Measurements from ENCODE around the gene GCN1. TPM values are rescaled to one million over a fixed set of nuclear protein-coding genes. Genes with fewer than 3 reads are reported as not detected.

Gene GCN1
- total RNA-seq, result 118 and 131 TPM in 2 replicates

GRCh38 chr12:120194534-120195395 lies at the start of gene GCN1:
Gene GCN1, minus strand, starts transcription at chr12:120194715. Its CDS starts 18 bp downstream, at chr12:120194697.

GRCh38 chr12:120116441-120116791 lies 78.1 kb downstream of the GCN1 start, which contains the start of gene RAB35:
Gene RAB35, minus strand, starts transcription at chr12:120116753. Its CDS starts 103 bp downstream, at chr12:120116650.

Other genes with a start within 250 kb of the GCN1 start
- gene BICDL1, start 205.5 kb downstream of the GCN1 start, total RNA-seq, result 0.11 and 0.25 TPM in 2 replicates
- gene RAB35, start 78.0 kb downstream of the GCN1 start, total RNA-seq, result 28.0 and 39.1 TPM in 2 replicates
- 3,461 and 4,144 TPM in 2 replicates for gene RPLP0, start 6.4 kb upstream of the GCN1 start, total RNA-seq
- 35.5 and 74.6 TPM in 2 replicates for gene PXN, start 71.0 kb upstream of the GCN1 start, total RNA-seq
- under 0.01 and 1,000 TPM in 2 replicates for gene RNU4-2, start 97.2 kb upstream of the GCN1 start, total RNA-seq
- under 0.01 and 1,458 TPM in 2 replicates for gene RNU4-1, start 98.5 kb upstream of the GCN1 start, total RNA-seq
- 0.66 and 2.4 TPM in 2 replicates for gene SIRT4, start 107.6 kb upstream of the GCN1 start, total RNA-seq
- gene PLA2G1B, start 133.1 kb upstream of the GCN1 start, total RNA-seq, result not detected in 2 replicates
- 0.11 TPM in 1 of 2 replicates, not detected in the other for gene MSI1, start 174.4 kb upstream of the GCN1 start, total RNA-seq
- 464 and 504 TPM in 2 replicates for gene COX6A1, start 243.4 kb upstream of the GCN1 start, total RNA-seq